H9 (cell line): ENCODE data around the gene NCAPH2. TPM values are rescaled to one million over a fixed set of nuclear protein-coding genes. Genes with fewer than 3 reads are reported as not detected.

Source experiments
- DNase-seq: peaks from one replicate; pipeline ENCODE4 v3.0.0-alpha.2; 2017
- H2AFZ ChIP-seq: one replicate; pipeline ENCODE4 v1.6.1; 2013; ENCODE audit warnings: mild to moderate bottlenecking, low read length, control low read depth, moderate library complexity
- H2AK5ac ChIP-seq: 2 replicates; pipeline ENCODE4 v1.6.1; 2013; ENCODE audit warnings: low read length, control low read depth, mixed read lengths; ENCODE audit not compliant: insufficient read length
- H2BK120ac ChIP-seq: one replicate; pipeline ENCODE4 v1.6.1; 2013; ENCODE audit warnings: low read depth, mild to moderate bottlenecking, low read length, control low read depth, inconsistent platforms; ENCODE audit not compliant: poor library complexity, severe bottlenecking
- H2BK12ac ChIP-seq: 2 replicates; pipeline ENCODE4 v1.6.1; 2013; ENCODE audit warnings: low read length, control low read depth, mixed read lengths, low read depth; ENCODE audit not compliant: insufficient read length
- H2BK15ac ChIP-seq: 2 replicates; pipeline ENCODE4 v1.6.1; 2013; ENCODE audit warnings: low read depth, low read length, control low read depth
- H2BK20ac ChIP-seq: one replicate; pipeline ENCODE4 v1.6.1; 2013; ENCODE audit warnings: low read depth, mild to moderate bottlenecking, low read length, control low read depth, inconsistent platforms; ENCODE audit not compliant: poor library complexity, severe bottlenecking
- H2BK5ac ChIP-seq: 2 replicates; pipeline ENCODE4 v1.6.1; 2013; ENCODE audit warnings: low read length, control low read depth, mixed read lengths; ENCODE audit not compliant: insufficient read length
- H3K14ac ChIP-seq: 2 replicates; pipeline ENCODE4 v1.6.1; 2013; ENCODE audit warnings: low read length, control low read depth; ENCODE audit not compliant: insufficient read depth
- H3K18ac ChIP-seq: 2 replicates; pipeline ENCODE4 v1.6.1; 2013; ENCODE audit warnings: low read depth, mild to moderate bottlenecking, mixed read lengths, low read length, control low read depth; ENCODE audit not compliant: insufficient read length
- H3K23ac ChIP-seq: 2 replicates; pipeline ENCODE4 v1.6.1; 2013; ENCODE audit warnings: low read length, control low read depth, mixed read lengths, low read depth; ENCODE audit not compliant: insufficient read length
- H3K23me2 ChIP-seq: 2 replicates; pipeline ENCODE4 v1.6.1; 2013; ENCODE audit warnings: low read depth, mild to moderate bottlenecking, mixed read lengths, low read length, control low read depth; ENCODE audit not compliant: insufficient read length, poor library complexity, severe bottlenecking
- H3K27ac ChIP-seq: 2 replicates; pipeline ENCODE4 v1.5.1; 2013; ENCODE audit warnings: low read length, control low read depth, mixed read lengths, low read depth; ENCODE audit not compliant: insufficient read length
- H3K27me3 ChIP-seq: 2 replicates; pipeline ENCODE4 v1.6.1; 2013; ENCODE audit warnings: low read length, control low read depth, inconsistent platforms; ENCODE audit not compliant: insufficient read depth
- H3K4ac ChIP-seq: 2 replicates; pipeline ENCODE4 v1.6.1; 2013; ENCODE audit warnings: low read depth, mild to moderate bottlenecking, control low read depth, inconsistent platforms, low read length, moderate library complexity
- H3K4me1 ChIP-seq: 2 replicates; pipeline ENCODE4 v1.6.1; 2013; ENCODE audit warnings: low read length, control low read depth, inconsistent platforms; ENCODE audit not compliant: insufficient read depth
- H3K4me2 ChIP-seq: 2 replicates; pipeline ENCODE4 v1.6.1; 2013; ENCODE audit warnings: low read length, control low read depth, mixed read lengths; ENCODE audit not compliant: insufficient read length, insufficient read depth
- H3K56ac ChIP-seq: 2 replicates; pipeline ENCODE4 v1.6.1; 2013; ENCODE audit warnings: low read depth, mild to moderate bottlenecking, mixed read lengths, low read length, control low read depth; ENCODE audit not compliant: insufficient read length
- H3K79me1 ChIP-seq: 2 replicates; pipeline ENCODE4 v1.6.1; 2013; ENCODE audit warnings: low read depth, mild to moderate bottlenecking, moderate library complexity, low read length, control low read depth, inconsistent platforms; ENCODE audit not compliant: insufficient read depth, poor library complexity, severe bottlenecking
- H3K79me2 ChIP-seq: 2 replicates; pipeline ENCODE4 v1.6.1; 2013; ENCODE audit warnings: low read length, control low read depth, inconsistent platforms; ENCODE audit not compliant: insufficient read depth
- H3K9ac ChIP-seq: 2 replicates; pipeline ENCODE4 v1.6.1; 2013; ENCODE audit warnings: low read length, control low read depth, mixed read lengths; ENCODE audit not compliant: insufficient read length; ENCODE audit errors: extremely low read depth
- H3K9me3 ChIP-seq: one replicate; pipeline ENCODE4 v1.6.1; 2013; ENCODE audit warnings: low read depth, low read length, inconsistent platforms; ENCODE audit not compliant: control insufficient read depth
- H3T11ph ChIP-seq: one replicate; pipeline ENCODE4 v1.6.1; 2013; ENCODE audit warnings: mild to moderate bottlenecking, low read length, control low read depth, inconsistent platforms
- H4K20me1 ChIP-seq: one replicate; pipeline ENCODE4 v1.6.1; 2013; ENCODE audit not compliant: control insufficient read depth, insufficient read length, insufficient read depth
- H4K5ac ChIP-seq: 2 replicates; pipeline ENCODE4 v1.6.1; 2013; ENCODE audit warnings: low read depth, mild to moderate bottlenecking, mixed read lengths, low read length, control low read depth; ENCODE audit not compliant: insufficient read length
- H4K8ac ChIP-seq: replicated peaks from 2 replicates; pipeline ENCODE4 v1.6.1; 2013; ENCODE audit warnings: low read length, control low read depth, mixed read lengths, low read depth; ENCODE audit not compliant: insufficient read length
- H4K91ac ChIP-seq: 2 replicates; pipeline ENCODE4 v1.6.1; 2013; ENCODE audit warnings: low read depth, mild to moderate bottlenecking, moderate library complexity, mixed read lengths, low read length, control low read depth; ENCODE audit not compliant: insufficient read length
- H3K27ac Mint-ChIP-seq, 3 experiments: 2 replicates in 2 of 3; 3 replicates in 1 of 3; pipeline ENCODE4 v1.8.0; 2020 to 2021; ENCODE audit warnings: mixed read lengths in 3 of 3, mild to moderate bottlenecking in 1 of 3, moderate library complexity in 1 of 3
- H3K27me3 Mint-ChIP-seq: 2 replicates; pipeline ENCODE4 v1.8.0; 2021; ENCODE audit warnings: low read depth, mild to moderate bottlenecking, moderate library complexity, mixed read lengths
- H3K36me3 Mint-ChIP-seq, 3 experiments: 2 replicates in 2 of 3; 3 replicates in 1 of 3; pipeline ENCODE4 v1.8.0; 2020 to 2021; ENCODE audit warnings: low read depth in 3 of 3, mixed read lengths in 3 of 3; ENCODE audit not compliant: insufficient read depth in 1 of 3
- H3K4me1 Mint-ChIP-seq, 2 experiments: 2 replicates each; pipeline ENCODE4 v1.8.0; 2020; ENCODE audit warnings: mixed read lengths in 2 of 2
- H3K4me3 Mint-ChIP-seq, 2 experiments: 2 replicates in 1 of 2; 3 replicates in 1 of 2; pipeline ENCODE4 v1.8.0; 2020 to 2021; ENCODE audit warnings: mild to moderate bottlenecking in 2 of 2, mixed read lengths in 2 of 2, moderate library complexity in 1 of 2
- H3K9me3 Mint-ChIP-seq, 2 experiments: 2 replicates in 1 of 2; 3 replicates in 1 of 2; pipeline ENCODE4 v1.8.0; 2020; ENCODE audit warnings: mild to moderate bottlenecking in 2 of 2, mixed read lengths in 2 of 2, moderate library complexity in 1 of 2
- CTCF ChIP-seq: fragments of 200-600 bp; sonication (generic); conservative IDR thresholded peaks from 3 replicates; pipeline ENCODE4 v1.8.0; 2021; ENCODE audit warnings: antibody characterized with exemption, mild to moderate bottlenecking
- WGBS: extraction: QIAGEN DNeasy Blood & Tissue Kit; methylation state at CpG from one replicate; pipeline ENCODE4 v1.1.7; 2013; ENCODE audit warnings: missing lambda C conversion rate, low lambda C conversion rate, mixed read lengths; ENCODE audit not compliant: insufficient read length; ENCODE audit errors: extremely low coverage; 5-methylcytosine and 5-hydroxymethylcytosine counted together
- total RNA-seq: library from RNA; stranded (reverse); gene quantifications from 2 replicates; pipeline ENCODE4 v1.2.1, GENCODE V29; 2021

Gene NCAPH2
- total RNA-seq, 1 experiment from 2014 or later, result 76.2 TPM

- H2AK5ac ChIP-seq, result no peak overlapping the region
- H3K9me3 ChIP-seq, result no peaks in the 10 kb centered on the region
- no peaks in the 10 kb centered on the region for H3K4me1 ChIP-seq
- no peak overlapping the region for H4K8ac ChIP-seq
- no peak overlapping the region for H3K56ac ChIP-seq
- H3K79me2 ChIP-seq, result no peaks in the 10 kb centered on the region
- H2BK15ac ChIP-seq, result no peak overlapping the region
- no peak for DNase-seq
- H3K23me2 ChIP-seq, result no peaks in the 10 kb centered on the region
- no peak overlapping the region for H2BK12ac ChIP-seq
- H4K91ac ChIP-seq, result no peak overlapping the region
- H3K4me1 Mint-ChIP-seq, result peaks cover 0 to 3% of the 10 kb centered on the region in 2 experiments; a peak in 1 of 4 replicates
- H3K27ac Mint-ChIP-seq, result no peak overlapping the region
- no peaks in the 10 kb centered on the region for H4K20me1 ChIP-seq
- no peak for TF ChIP-seq CTCF
- H3T11ph ChIP-seq, result no peak overlapping the region
- no peak overlapping the region for H2BK120ac ChIP-seq
- H3K23ac ChIP-seq, result no peak overlapping the region
- no CpG with 5 or more reads among the region's 56 CpGs for WGBS
- H3K18ac ChIP-seq, result no peak overlapping the region
- no peak overlapping the region for H2BK20ac ChIP-seq
- no peak overlapping the region for H2AFZ ChIP-seq
- H3K9me3 Mint-ChIP-seq, result no peaks in the 10 kb centered on the region
- no peaks in the 10 kb centered on the region; the same call in 1 of the 2 replicates for H3K27me3 ChIP-seq
- no peak overlapping the region for H3K4ac ChIP-seq
- H3K79me1 ChIP-seq, result no peaks in the 10 kb centered on the region
- H4K5ac ChIP-seq, result no peak overlapping the region
- H3K27ac ChIP-seq, result no peak overlapping the region
- H3K14ac ChIP-seq, result no peak overlapping the region
- H3K36me3 Mint-ChIP-seq, result no peaks in the 10 kb centered on the region
- no peak overlapping the region for H3K9ac ChIP-seq
- H3K4me3 Mint-ChIP-seq, result no peak overlapping the region
- peaks cover 38% of the 10 kb centered on the region for H3K27me3 Mint-ChIP-seq
- no peak overlapping the region for H2BK5ac ChIP-seq
- H3K4me2 ChIP-seq, result no peak overlapping the region
These were observed 40.3 kb downstream of the NCAPH2 start for GRCh38 chr22:50548040-50548920.
